Smooth muscle cell of trachea (primary cell): ENCODE results near the gene ADGRF5. TPM values are rescaled to one million over a fixed set of nuclear protein-coding genes. Genes with fewer than 3 reads are reported as not detected.

Experiments
- total RNA-seq: library from RNA; depleted of rRNA; stranded (reverse); fragments of >200 nt; gene quantifications from 2 replicates; pipeline ENCODE4 v1.2.1, GENCODE V29; 2014

ADGRF5 gene
- total RNA-seq, result under 0.01 and 0.15 TPM in 2 replicates

GRCh38 chr6:46921731-46922130, at the start of gene ADGRF5:
Gene ADGRF5 (minus strand): TSS chr6:46921938. CDS start chr6:46906762, 15,176 bp downstream.

Other genes with a start within 250 kb of the ADGRF5 start
- gene TDRD6, start 234.1 kb downstream of the ADGRF5 start, total RNA-seq, result 0.15 and 0.17 TPM in 2 replicates
- not detected in 2 replicates for gene PLA2G7, start 186.6 kb downstream of the ADGRF5 start, total RNA-seq
- gene ANKRD66, start 175.0 kb downstream of the ADGRF5 start, total RNA-seq, result not detected in 2 replicates
- not detected in 2 replicates for gene MEP1A, start 128.5 kb downstream of the ADGRF5 start, total RNA-seq
- not detected in 2 replicates for gene ADGRF1, start 120.4 kb upstream of the ADGRF5 start, total RNA-seq